Upper lobe of left lung (tissue), 4 donors: ENCODE data around the gene XXYLT1.

Experiments
- CTCF ChIP-seq, 6 experiments: fragments of 450-650 bp in 4 of 6; fragments of 200-600 bp in 2 of 6; sonication (generic) in 2 of 6; IDR thresholded peaks; one replicate each; pipeline ENCODE4 v1.5.1; 2016 to 2019; ENCODE audit warnings: antibody characterized with exemption in 6 of 6
- POLR2A ChIP-seq, 4 donors: fragments of 450-650 bp; IDR thresholded peaks; one replicate each; pipeline ENCODE4 v1.5.1; 2016 to 2017; ENCODE audit warnings: antibody characterized with exemption in 4 of 4, mild to moderate bottlenecking in 2 of 4

- TF ChIP-seq CTCF (IDR thresholded peaks at IDR 0.05) (no peak), POLR2A (IDR thresholded peaks at IDR 0.05) (no peak)
Measured at GRCh38 chr3:195209847-195210265, 61.1 kb downstream of the XXYLT1 start.
